ENCODE data around the gene ACIN1. TPM values are rescaled to one million over a fixed set of nuclear protein-coding genes. Genes with fewer than 3 reads are reported as not detected.

The ACIN1 gene
- total and polyA plus RNA-seq, 2 of the 13 experiments (the other 11 are each of a cell fraction or from before 2014, with no cell fraction given), result 165 to 183 TPM

- WGBS (ENCODE audit: low lambda C conversion rate), result 76% methylated on average over 3 of the region's 3 CpGs
- H3K9me3 ChIP-seq (ENCODE audit: low read length), result no peaks in the 10 kb centered on the region
- H3K36me3 ChIP-seq (replicated peaks in 1 of 2; ENCODE audit: control insufficient read depth in 1 of 2, insufficient read depth in 2 of 2, low read length in 2 of 2), result no peaks in the 10 kb centered on the region
- peak overlapping the region; percentile 99 for H3K4me2 ChIP-seq (ENCODE audit: low read depth, low read length)
- peaks cover 2% of the 10 kb centered on the region for H3K79me2 ChIP-seq (ENCODE audit: insufficient read depth, low read length)
- 0 out of 2 replicates have a peak overlapping the region, but pooled peaks have one; percentile 72 for H3K9ac ChIP-seq (ENCODE audit: insufficient read depth, low read depth, low read length)
- FAIRE-seq (no peak), DNase-seq (ENCODE audit: low spot score) (no peak), ATAC-seq (no peak)
- peak overlapping the region in 2 of 3 experiments; percentile 76 to 77; a peak in 2 of 6 replicates for H3K4me3 ChIP-seq (replicated peaks in 1 of 3; ENCODE audit: insufficient read depth in 1 of 3, low read depth in 2 of 3, low read length in 3 of 3)
- H3K27ac ChIP-seq (ENCODE audit: extremely low read length, insufficient read depth, low read length), result no peak overlapping the region
- BruUV-seq (replicated peaks), result no TSS peak
- no peaks in the 10 kb centered on the region; a peak in 1 of 5 replicates for H3K27me3 ChIP-seq (ENCODE audit: control insufficient read depth in 1 of 2, insufficient read depth in 2 of 2, low read length in 2 of 2)
- intact Hi-C loops (cut with micrococcal nuclease; ENCODE audit: unreplicated experiment), result loop anchor here (5.0 kb wide), 1 partner anchor 412 kb away; the partner anchor contains the start of gene ABHD4
- ChIA-PET CTCF (ENCODE audit: low intra/inter-chr PET ratio, low total read pairs) (no interaction called here), POLR2A (interaction anchor here (1.1 to 4.1 kb wide), 8 partner anchors 7 to 419 kb away, joined by 3 to 561 read pairs (median 39); partner anchors contain the start of genes ACIN1, AJUBA, C14orf119 and CDH24)
- TF ChIP-seq JUNB (CRISPR knock-in tag; IDR thresholded peaks at IDR 0.05; ENCODE audit: borderline replicate concordance) (peak; percentile 20; the same call in 1 of the 2 replicates), ISL2 (CRISPR knock-in tag; IDR thresholded peaks at IDR 0.05) (no peak), ZNF546 (CRISPR knock-in tag; conservative IDR thresholded peaks at IDR 0.05) (0 out of 2 replicates have a peak, but pooled peaks have one; percentile 7), HOXA9 (CRISPR knock-in tag; IDR thresholded peaks at IDR 0.05; ENCODE audit: borderline replicate concordance) (0 out of 2 replicates have a peak, but pooled peaks have one; percentile 32)
- no peak overlapping the region for H2AFZ ChIP-seq (ENCODE audit: low read length)
- peaks cover 64% of the 10 kb centered on the region for H3K4me1 ChIP-seq (ENCODE audit: insufficient read depth, low read length)
- no peaks in the 10 kb centered on the region for H4K20me1 ChIP-seq (ENCODE audit: insufficient read depth, low read length)
- in situ Hi-C loops (cut with HindIII; ENCODE audit: extremely low pct_ligation_motif_present, low pct_unique_long_range_greater_than_20kb), result no loop called here
Observed at GRCh38 chr14:23008831-23009230, 86.1 kb downstream of the ACIN1 start.

Other genes starting within 250 kb of the ACIN1 start
- gene LRP10, start 223.4 kb downstream of the ACIN1 start, total RNA-seq (2016; rRNA removed; fragmentation: Illumina TruSeq; extraction: Trizol), result 8.6 and 16.9 TPM in 2 replicates
- 45.2 and 80.6 TPM in 2 replicates for gene LRP10, start 223.4 kb downstream of the ACIN1 start, polyA plus RNA-seq (2011; rRNA removed)
- gene REM2, start 211.9 kb downstream of the ACIN1 start, total RNA-seq (2016; rRNA removed; fragmentation: Illumina TruSeq; extraction: Trizol), result not detected in 2 replicates
- gene REM2, start 211.9 kb downstream of the ACIN1 start, polyA plus RNA-seq (2011; rRNA removed), result 0.20 and 0.31 TPM in 2 replicates
- gene RBM23, start 176.0 kb downstream of the ACIN1 start, total RNA-seq (2016; rRNA removed; fragmentation: Illumina TruSeq; extraction: Trizol), result 0.52 and 1.5 TPM in 2 replicates
- gene RBM23, start 176.0 kb downstream of the ACIN1 start, polyA plus RNA-seq (2011; rRNA removed), result 2.1 and 2.9 TPM in 2 replicates
- 210 and 289 TPM in 2 replicates for gene PRMT5, start 165.8 kb downstream of the ACIN1 start, total RNA-seq (2016; rRNA removed; fragmentation: Illumina TruSeq; extraction: Trizol)
- gene PRMT5, start 165.8 kb downstream of the ACIN1 start, polyA plus RNA-seq (2011; rRNA removed), result 329 and 354 TPM in 2 replicates
- 130 and 141 TPM in 2 replicates for gene HAUS4, start 138.0 kb downstream of the ACIN1 start, total RNA-seq (2016; rRNA removed; fragmentation: Illumina TruSeq; extraction: Trizol)
- gene HAUS4, start 138.0 kb downstream of the ACIN1 start, polyA plus RNA-seq (2011; rRNA removed), result 64.7 and 74.4 TPM in 2 replicates
- 109 and 157 TPM in 2 replicates for gene AJUBA, start 112.6 kb downstream of the ACIN1 start, total RNA-seq (2016; rRNA removed; fragmentation: Illumina TruSeq; extraction: Trizol)
- gene AJUBA, start 112.6 kb downstream of the ACIN1 start, polyA plus RNA-seq (2011; rRNA removed), result 241 and 315 TPM in 2 replicates
- 10.8 and 11.4 TPM in 2 replicates for gene C14orf93, start 85.0 kb downstream of the ACIN1 start, total RNA-seq (2016; rRNA removed; fragmentation: Illumina TruSeq; extraction: Trizol)
- 19.8 and 22.5 TPM in 2 replicates for gene C14orf93, start 85.0 kb downstream of the ACIN1 start, polyA plus RNA-seq (2011; rRNA removed)
- 871 and 1,316 TPM in 2 replicates for gene PSMB5, start 60.2 kb downstream of the ACIN1 start, total RNA-seq (2016; rRNA removed; fragmentation: Illumina TruSeq; extraction: Trizol)
- gene PSMB5, start 60.2 kb downstream of the ACIN1 start, polyA plus RNA-seq (2011; rRNA removed), result 566 and 705 TPM in 2 replicates
- gene PSMB11, start 52.9 kb downstream of the ACIN1 start, total RNA-seq (2016; rRNA removed; fragmentation: Illumina TruSeq; extraction: Trizol), result not detected in 2 replicates
- not detected in 2 replicates for gene PSMB11, start 52.9 kb downstream of the ACIN1 start, polyA plus RNA-seq (2011; rRNA removed)
- 0.41 and 0.69 TPM in 2 replicates for gene CDH24, start 37.6 kb downstream of the ACIN1 start, total RNA-seq (2016; rRNA removed; fragmentation: Illumina TruSeq; extraction: Trizol)
- gene CDH24, start 37.6 kb downstream of the ACIN1 start, polyA plus RNA-seq (2011; rRNA removed), result 0.99 and 1.2 TPM in 2 replicates
- 206 and 299 TPM in 2 replicates for gene C14orf119, start 369 bp upstream of the ACIN1 start, total RNA-seq (2016; rRNA removed; fragmentation: Illumina TruSeq; extraction: Trizol)
- 104 and 117 TPM in 2 replicates for gene C14orf119, start 369 bp upstream of the ACIN1 start, polyA plus RNA-seq (2011; rRNA removed)
- gene CIROP, start 9.9 kb upstream of the ACIN1 start, total RNA-seq (2016; rRNA removed; fragmentation: Illumina TruSeq; extraction: Trizol), result not detected in 2 replicates
- 0.07 and 0.14 TPM in 2 replicates for gene CIROP, start 9.9 kb upstream of the ACIN1 start, polyA plus RNA-seq (2011; rRNA removed)
- gene CEBPE, start 24.1 kb upstream of the ACIN1 start, total RNA-seq (2016; rRNA removed; fragmentation: Illumina TruSeq; extraction: Trizol), result 0.11 TPM in 1 of 2 replicates, not detected in the other
- gene CEBPE, start 24.1 kb upstream of the ACIN1 start, polyA plus RNA-seq (2011; rRNA removed), result 0.09 and 0.10 TPM in 2 replicates
- not detected in 2 replicates for gene SLC7A8, start 88.5 kb upstream of the ACIN1 start, total RNA-seq (2016; rRNA removed; fragmentation: Illumina TruSeq; extraction: Trizol)
- gene SLC7A8, start 88.5 kb upstream of the ACIN1 start, polyA plus RNA-seq (2011; rRNA removed), result 0.03 and 0.25 TPM in 2 replicates
- not detected in 2 replicates for gene RNF212B, start 142.8 kb upstream of the ACIN1 start, total RNA-seq (2016; rRNA removed; fragmentation: Illumina TruSeq; extraction: Trizol)
- 0.05 TPM in 1 of 2 replicates, not detected in the other for gene RNF212B, start 142.8 kb upstream of the ACIN1 start, polyA plus RNA-seq (2011; rRNA removed)
- 13.6 and 14.5 TPM in 2 replicates for gene HOMEZ, start 191.0 kb upstream of the ACIN1 start, total RNA-seq (2016; rRNA removed; fragmentation: Illumina TruSeq; extraction: Trizol)
- gene HOMEZ, start 191.0 kb upstream of the ACIN1 start, polyA plus RNA-seq (2011; rRNA removed), result 31.8 and 35.0 TPM in 2 replicates
- gene PPP1R3E, start 207.7 kb upstream of the ACIN1 start, total RNA-seq (2016; rRNA removed; fragmentation: Illumina TruSeq; extraction: Trizol), result 8.3 and 16.5 TPM in 2 replicates
- 22.5 and 26.5 TPM in 2 replicates for gene PPP1R3E, start 207.7 kb upstream of the ACIN1 start, polyA plus RNA-seq (2011; rRNA removed)
- gene BCL2L2, start 211.7 kb upstream of the ACIN1 start, total RNA-seq (2016; rRNA removed; fragmentation: Illumina TruSeq; extraction: Trizol), result 26.6 and 28.1 TPM in 2 replicates
- gene BCL2L2, start 211.7 kb upstream of the ACIN1 start, polyA plus RNA-seq (2011; rRNA removed), result 49.8 and 58.5 TPM in 2 replicates
- gene PABPN1, start 226.3 kb upstream of the ACIN1 start, total RNA-seq (2016; rRNA removed; fragmentation: Illumina TruSeq; extraction: Trizol), result 173 and 233 TPM in 2 replicates
- 524 and 560 TPM in 2 replicates for gene PABPN1, start 226.3 kb upstream of the ACIN1 start, polyA plus RNA-seq (2011; rRNA removed)

All from HepG2 (cell line).